ENCODE results near the gene EML5. TPM values are rescaled to one million over a fixed set of nuclear protein-coding genes. Genes with fewer than 3 reads are reported as not detected.

EML5 gene
- polyA plus RNA-seq, 3 donors: not detected

GRCh38 chr14:88616697-88617096, 176.1 kb downstream of the EML5 start:
- no peaks in the 10 kb centered on the region for H3K79me2 ChIP-seq (ENCODE audit: insufficient read depth, low read length)
- no peak for TF ChIP-seq CTCF (IDR thresholded peaks at IDR 0.05)
- no peak overlapping the region for H3K27ac Mint-ChIP-seq
- H3K9me3 ChIP-seq (replicated peaks in 1 of 2; ENCODE audit: control insufficient read depth in 1 of 2, insufficient read depth in 1 of 2, low read length in 2 of 2): no peaks in the 10 kb centered on the region
- H3K4me1 ChIP-seq (ENCODE audit: control insufficient read depth in 1 of 2, insufficient read depth in 2 of 2, low read length in 2 of 2): peaks cover 6 to 10% of the 10 kb centered on the region in 2 donors
- no peaks in the 10 kb centered on the region for H3K27me3 ChIP-seq (ENCODE audit: control insufficient read depth in 2 of 2, insufficient read depth in 2 of 2, low read length in 2 of 2)
- no CpG with 5 or more reads among the region's 1 CpG for WGBS (ENCODE audit: insufficient coverage)
- intact Hi-C loops (cut with micrococcal nuclease): no loop called here
- peaks cover 26% of the 10 kb centered on the region in 2 donors for H3K36me3 Mint-ChIP-seq
- no peak overlapping the region for H3K9ac ChIP-seq (ENCODE audit: insufficient read depth, low read length, poor library complexity, severe bottlenecking)
- no peak overlapping the region for H3K4me2 ChIP-seq (replicated peaks; ENCODE audit: extremely low read depth, low read length, poor library complexity, severe bottlenecking)
- H3K4me1 Mint-ChIP-seq: peaks cover 9% of the 10 kb centered on the region
- no peaks in the 10 kb centered on the region for H4K20me1 ChIP-seq (ENCODE audit: insufficient read depth, low read length)
- H2AFZ ChIP-seq (ENCODE audit: insufficient read depth, low read depth, low read length, poor library complexity, severe bottlenecking): no peak overlapping the region
- H3K27ac ChIP-seq (ENCODE audit: low read depth in 1 of 2, low read length in 2 of 2): no peak overlapping the region
- peaks cover 10 to 21% of the 10 kb centered on the region in 2 donors for H3K36me3 ChIP-seq (replicated peaks in 1 of 2; ENCODE audit: control insufficient read depth in 1 of 2, insufficient read depth in 2 of 2, low read length in 2 of 2)
- no peak overlapping the region for H3K4me3 ChIP-seq (replicated peaks in 1 of 3; ENCODE audit: low read depth in 2 of 3, low read length in 3 of 3)
- no peak overlapping the region for H3K4me3 Mint-ChIP-seq
- DNase-seq: no peak
- no peaks in the 10 kb centered on the region for H3K9me3 Mint-ChIP-seq
- peaks cover 0 to 2% (median 0%) of the 10 kb centered on the region in 3 donors for H3K27me3 Mint-ChIP-seq (ENCODE audit: low read depth in 3 of 3)

GRCh38 chr14:88614218-88614907, 178.4 kb downstream of the EML5 start:
- WGBS (ENCODE audit: insufficient coverage): no CpG with 5 or more reads among the region's 3 CpGs
- Histone ChIP-seq H3K36me3 (replicated peaks in 1 of 2; ENCODE audit: control insufficient read depth in 1 of 2, insufficient read depth in 2 of 2, low read length in 2 of 2) (peaks cover 33 to 45% of the 10 kb centered on the region in 2 donors), H3K9ac (ENCODE audit: insufficient read depth, low read length, poor library complexity, severe bottlenecking) (no peak overlapping the region), H3K4me1 (ENCODE audit: control insufficient read depth in 1 of 2, insufficient read depth in 2 of 2, low read length in 2 of 2) (peaks cover 6 to 10% of the 10 kb centered on the region in 2 donors), H3K9me3 (replicated peaks in 1 of 2; ENCODE audit: control insufficient read depth in 1 of 2, insufficient read depth in 1 of 2, low read length in 2 of 2) (no peaks in the 10 kb centered on the region), H3K4me3 (replicated peaks in 1 of 3; ENCODE audit: low read depth in 2 of 3, low read length in 3 of 3) (no peak overlapping the region), H2AFZ (ENCODE audit: insufficient read depth, low read depth, low read length, poor library complexity, severe bottlenecking) (no peak overlapping the region), H3K27ac (ENCODE audit: low read depth in 1 of 2, low read length in 2 of 2) (no peak overlapping the region), H3K27me3 (ENCODE audit: control insufficient read depth in 2 of 2, insufficient read depth in 2 of 2, low read length in 2 of 2) (no peaks in the 10 kb centered on the region), H3K4me2 (replicated peaks; ENCODE audit: extremely low read depth, low read length, poor library complexity, severe bottlenecking) (no peak overlapping the region), H4K20me1 (ENCODE audit: insufficient read depth, low read length) (no peaks in the 10 kb centered on the region), H3K79me2 (ENCODE audit: insufficient read depth, low read length) (no peaks in the 10 kb centered on the region)
- no peak overlapping the region for H3K4me3 Mint-ChIP-seq
- H3K27ac Mint-ChIP-seq: no peak overlapping the region
- H3K4me1 Mint-ChIP-seq: peaks cover 9% of the 10 kb centered on the region
- intact Hi-C loops (cut with micrococcal nuclease): no loop called here
- peaks cover 0 to 1% (median 0%) of the 10 kb centered on the region in 7 donors for H3K9me3 Mint-ChIP-seq
- peaks cover 49% of the 10 kb centered on the region in 2 donors for H3K36me3 Mint-ChIP-seq
- TF ChIP-seq CTCF (IDR thresholded peaks at IDR 0.05): no peak
- H3K27me3 Mint-ChIP-seq (ENCODE audit: low read depth in 3 of 3): peaks cover 0 to 2% (median 0%) of the 10 kb centered on the region in 3 donors
- no peak for DNase-seq
